GM10266 (cell line): ENCODE measurements around the gene MAGI1.

ENCODE experiments used
- DNase-seq: peaks from one replicate; pipeline ENCODE4 v3.0.0; 2012; ENCODE audit errors: extremely low spot score
- CTCF ChIP-seq: IDR thresholded peaks from 2 replicates; pipeline ENCODE4 v1.5.1; 2012; ENCODE audit warnings: mild to moderate bottlenecking, low read depth; ENCODE audit not compliant: control insufficient read depth, insufficient read depth; ENCODE audit errors: missing control alignments

MAGI1 gene

DNA sequence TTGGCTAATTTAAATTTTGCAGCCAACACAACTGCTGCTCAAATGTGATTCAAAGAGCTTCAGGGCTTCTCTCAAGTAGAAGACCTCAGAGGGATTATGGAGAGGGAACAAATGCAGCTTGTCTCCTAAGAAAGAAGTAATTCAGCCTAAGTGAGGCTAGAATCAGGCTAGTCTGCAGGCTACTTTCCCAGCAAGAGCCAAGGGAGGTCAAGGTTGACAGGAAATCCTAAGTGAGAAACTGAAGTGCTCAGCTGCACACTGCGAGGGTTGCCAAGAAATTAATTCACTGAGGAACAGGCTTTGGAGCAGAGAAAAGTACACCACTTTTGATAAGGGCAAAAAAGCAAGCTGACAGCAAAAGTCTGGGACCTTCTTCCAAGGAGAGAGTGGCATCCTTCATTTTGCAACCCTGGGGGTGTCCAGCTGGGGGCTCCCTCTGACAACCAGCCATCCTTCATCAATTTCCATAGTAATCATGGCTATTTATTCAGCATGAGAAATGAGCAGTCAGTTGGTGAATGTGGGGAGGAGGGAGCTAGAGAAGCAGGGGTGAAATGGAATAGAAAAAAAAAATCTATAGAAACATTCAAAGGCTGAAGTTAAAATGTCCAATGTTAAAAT lies 704.6 kb downstream of the MAGI1 start:
- TF ChIP-seq CTCF = no peak

DNA sequence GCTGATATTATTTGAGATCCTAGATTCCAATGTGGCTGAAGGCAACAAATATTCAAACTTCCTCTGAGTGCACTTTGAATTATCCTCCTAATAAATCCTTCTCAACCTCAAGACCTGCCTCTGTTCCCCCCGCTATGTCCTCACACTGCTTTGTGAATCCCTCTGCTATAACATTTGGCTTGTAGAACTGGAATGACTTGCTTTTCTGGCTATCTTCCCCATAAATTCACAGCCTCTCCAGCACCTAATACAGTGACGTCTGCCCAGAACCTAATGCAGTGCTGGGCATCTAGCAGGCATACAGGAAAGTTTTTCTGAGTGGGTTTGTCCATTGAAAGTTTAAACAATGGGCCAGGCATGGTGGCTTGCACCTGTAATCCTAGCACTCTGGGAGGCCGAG lies 707.0 kb downstream of the MAGI1 start:
- DNase-seq = no peak
- TF ChIP-seq CTCF = no peak

More for the DNA sequence above, 704.6 kb downstream of the MAGI1 start:
- no peak for DNase-seq

GRCh38 chr3:65330072-65330471 lies 708.6 kb downstream of the MAGI1 start:
- DNase-seq = no peak
- no peak for TF ChIP-seq CTCF

DNA sequence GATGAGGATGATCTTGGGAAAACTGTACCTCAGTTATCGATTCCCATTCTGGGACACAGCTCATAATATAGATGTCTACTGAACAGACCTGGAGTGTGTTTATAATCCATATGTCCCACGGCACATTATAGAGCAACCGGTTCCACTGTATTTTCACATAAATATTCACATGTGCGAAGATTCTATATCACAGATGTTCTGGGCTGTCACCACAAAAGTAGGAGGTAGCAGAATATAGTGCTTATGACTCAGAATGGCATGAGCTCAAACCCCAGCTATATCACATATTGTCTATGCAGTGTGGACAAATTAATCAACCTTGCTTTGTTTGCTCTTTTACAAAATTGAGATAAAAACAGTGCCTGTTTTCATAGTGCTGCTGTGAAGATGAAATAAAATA lies 710.6 kb downstream of the MAGI1 start:
- TF ChIP-seq CTCF = no peak
- no peak for DNase-seq

DNA sequence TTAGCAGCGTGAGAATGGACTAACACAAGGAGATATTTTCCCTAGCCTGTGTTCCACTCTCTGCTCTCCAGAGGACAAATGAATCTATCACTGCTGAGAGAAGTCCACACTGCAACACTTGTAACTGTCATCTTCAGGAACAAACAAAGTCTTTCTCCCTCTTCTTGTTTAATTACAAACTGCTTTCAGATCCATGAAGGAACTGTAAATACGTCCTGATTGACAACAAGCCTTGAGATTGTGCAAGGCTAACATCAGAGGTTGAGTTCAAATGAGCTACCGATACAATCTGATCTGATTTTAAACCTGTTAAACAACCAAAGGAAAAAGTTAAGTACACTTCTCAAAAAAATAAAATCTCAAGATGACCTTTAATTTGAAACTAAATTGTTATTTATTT lies 712.1 kb downstream of the MAGI1 start:
- TF ChIP-seq CTCF = no peak
- DNase-seq = no peak

GRCh38 chr3:65322910-65323309 lies 715.8 kb downstream of the MAGI1 start:
- no peak for TF ChIP-seq CTCF
- no peak for DNase-seq

- no peak for TF ChIP-seq CTCF
- DNase-seq = no peak
Observed at GRCh38 chr3:65318231-65318630, 720.5 kb downstream of the MAGI1 start.
